Activated naive CD8-positive, alpha-beta T cell treated with anti-CD3 and anti-CD28 coated beads, Interleukin-2, amount 50 U/mL, for 16 hours (primary cell): ENCODE data around the gene SMIM38.

Experiments used
- DNase-seq: peaks from one replicate; pipeline ENCODE4 v3.0.0-alpha.2; 2020; ENCODE audit warnings: low read depth, low spot score

SMIM38 gene

DNA sequence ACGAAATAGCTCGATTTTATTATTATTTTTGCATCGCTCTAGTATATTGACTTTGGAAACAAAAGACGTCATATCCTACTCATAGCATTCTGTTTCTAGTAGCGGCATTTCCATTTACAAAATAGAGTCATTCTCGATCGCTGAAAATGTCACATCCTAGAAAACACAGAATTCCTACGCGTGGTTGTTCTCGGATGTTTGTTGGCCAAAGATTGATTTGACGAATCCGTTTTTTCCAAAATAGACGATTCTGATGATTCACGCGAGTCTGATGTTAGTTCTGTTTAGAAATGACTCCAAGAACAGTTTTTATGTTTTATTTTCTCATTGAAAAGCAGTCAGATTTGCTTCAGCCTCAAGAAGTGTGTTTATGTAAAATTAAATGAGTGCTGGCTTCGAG lies 47.6 kb downstream of the SMIM38 start:
- no peak for DNase-seq

GRCh38 chr11:69203901-69204245 lies 48.1 kb downstream of the SMIM38 start:
- no peak for DNase-seq

DNA sequence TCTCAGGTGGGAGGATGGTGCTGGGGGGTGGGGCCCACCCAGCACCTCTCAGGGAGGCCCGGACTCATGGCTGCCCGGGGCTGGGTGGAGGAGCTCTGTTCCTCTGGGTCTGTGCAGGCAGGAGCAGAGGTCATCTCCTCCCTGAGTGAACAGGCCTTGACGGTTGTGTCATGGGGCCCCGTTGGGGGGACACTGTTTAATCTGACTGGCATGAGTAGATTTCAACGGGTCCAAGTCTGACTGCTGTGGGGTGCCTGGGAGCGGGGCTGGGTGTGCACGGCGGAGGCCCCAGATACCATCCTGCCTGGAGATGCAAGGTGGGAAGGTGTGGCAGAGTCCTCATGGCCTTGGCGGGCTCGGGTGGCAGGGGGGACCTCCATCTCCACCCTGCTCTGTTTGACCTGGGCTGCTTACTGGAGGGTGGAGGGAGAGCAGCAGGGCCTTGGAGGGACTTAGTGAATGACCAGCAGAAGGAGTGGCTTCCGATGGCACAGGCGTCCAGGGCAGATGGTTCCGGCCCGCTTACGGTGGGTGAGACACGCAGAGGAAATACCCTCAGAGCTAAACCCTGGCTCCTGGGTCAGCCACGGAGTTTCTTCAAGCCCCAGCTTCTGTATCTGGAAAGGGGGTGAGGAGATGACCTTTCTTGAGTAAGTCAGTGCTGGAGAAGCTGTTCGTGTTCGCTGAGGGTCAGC lies 48.7 kb downstream of the SMIM38 start:
- DNase-seq = no peak

DNA sequence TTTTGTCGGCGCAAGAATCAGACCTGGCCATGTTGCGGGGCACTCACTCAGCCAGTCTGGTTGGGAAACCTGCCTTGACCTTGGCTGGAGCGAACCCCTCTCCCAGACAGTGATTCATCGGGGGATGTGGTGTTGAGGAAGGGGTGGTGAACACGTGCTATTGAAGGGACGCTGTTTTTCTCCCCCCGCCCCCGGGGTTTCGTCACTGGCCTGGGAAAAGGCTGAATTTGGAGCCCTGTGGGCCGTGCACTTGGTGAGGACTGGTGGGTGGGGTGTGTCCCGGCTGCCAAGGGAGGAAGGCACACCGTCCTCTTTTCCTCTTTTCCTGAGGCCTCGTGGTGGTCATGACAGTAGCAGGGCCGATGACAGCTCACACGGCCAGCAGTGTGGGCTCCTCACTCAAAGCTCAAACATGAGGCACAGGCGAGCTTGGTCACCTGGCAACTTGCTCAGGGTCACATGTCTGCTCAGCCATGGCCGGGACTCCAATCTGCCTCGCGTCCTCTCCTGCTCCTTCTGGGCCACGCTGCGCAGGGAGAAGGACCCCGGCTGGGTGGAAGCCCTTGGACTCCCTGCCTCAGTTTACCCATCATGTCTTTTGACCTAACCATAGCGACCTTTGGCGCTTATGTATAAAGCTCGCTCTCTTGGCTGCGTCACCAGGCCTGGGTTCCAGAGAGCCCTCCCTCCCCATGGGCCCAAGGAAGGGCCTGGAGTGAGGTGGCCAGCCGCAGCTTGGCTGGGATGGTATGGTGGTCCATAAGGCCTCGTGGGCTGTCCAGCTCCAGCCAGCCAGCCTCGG lies 49.4 kb downstream of the SMIM38 start:
- DNase-seq = no peak
